Neural progenitor cell (in vitro differentiated cells): ENCODE data around the gene SDK1.

Experiments used
- CTCF ChIP-seq: fragments of 200-600 bp; sonication (generic); IDR thresholded peaks from 2 replicates; pipeline ENCODE4 v1.5.1; 2017; ENCODE audit warnings: antibody characterized with exemption, mild to moderate bottlenecking
- EZH2 ChIP-seq: fragments of 200-600 bp; sonication (generic); IDR thresholded peaks from 2 replicates; pipeline ENCODE4 v1.6.1; 2017; ENCODE audit warnings: antibody characterized with exemption, mild to moderate bottlenecking, moderate library complexity

GRCh38 chr7:4266270-4267040, 965.4 kb downstream of the SDK1 start:
- TF ChIP-seq CTCF (no peak), EZH2 (no peak)
